OCI-LY1 (cell line): ENCODE data around the gene STAC.

ENCODE experiments used
- H2AFZ ChIP-seq: fragments of 200-600 bp; sonication (generic), shearing (Covaris generic); 2 replicates; pipeline ENCODE4 v1.6.0; 2014; ENCODE audit warnings: antibody characterized with exemption, mild to moderate bottlenecking, low read length
- H3F3A ChIP-seq: fragments of 200-600 bp; sonication (generic), shearing (Covaris generic); 2 replicates; pipeline ENCODE4 v1.6.0; 2014; ENCODE audit warnings: mild to moderate bottlenecking, antibody characterized with exemption, low read length, moderate library complexity; ENCODE audit not compliant: insufficient read depth
- H3K27ac ChIP-seq: fragments of 200-600 bp; sonication (generic); 2 replicates; pipeline ENCODE4 v1.5.1; 2014; ENCODE audit warnings: low read length, mixed run types, mild to moderate bottlenecking, low read depth; ENCODE audit not compliant: poor library complexity, severe bottlenecking
- H3K27me3 ChIP-seq: fragments of 200-600 bp; sonication (generic); 2 replicates; pipeline ENCODE4 v1.6.0; 2014; ENCODE audit warnings: antibody characterized with exemption, mild to moderate bottlenecking, low read length, moderate library complexity; ENCODE audit not compliant: insufficient read depth
- H3K36me3 ChIP-seq: fragments of 200-600 bp; sonication (generic); 2 replicates; pipeline ENCODE4 v1.6.1; 2014; ENCODE audit warnings: mild to moderate bottlenecking, antibody characterized with exemption, low read length, moderate library complexity, mixed read lengths; ENCODE audit not compliant: insufficient read depth
- H3K4me1 ChIP-seq: fragments of 200-600 bp; sonication (generic); 2 replicates; pipeline ENCODE4 v1.5.1; 2014; ENCODE audit warnings: mild to moderate bottlenecking, low read length, moderate library complexity; ENCODE audit not compliant: insufficient read depth, severe bottlenecking
- H3K4me2 ChIP-seq: fragments of 200-600 bp; sonication (generic), shearing (Covaris generic); 2 replicates; pipeline ENCODE4 v1.6.1; 2014; ENCODE audit warnings: low read length
- H3K4me3 ChIP-seq: fragments of 200-600 bp; sonication (generic); 2 replicates; pipeline ENCODE4 v1.5.1; 2014; ENCODE audit warnings: low read length, low read depth, mild to moderate bottlenecking, mixed read lengths; ENCODE audit not compliant: poor library complexity, severe bottlenecking
- H3K79me2 ChIP-seq: fragments of 200-600 bp; shearing (Covaris generic); 2 replicates; pipeline ENCODE4 v1.6.1; 2016; ENCODE audit warnings: mixed run types, low read length, mixed read lengths; ENCODE audit not compliant: insufficient read depth
- H3K9ac ChIP-seq: fragments of 200-600 bp; sonication (generic), shearing (Covaris generic); 2 replicates; pipeline ENCODE4 v1.6.1; 2014; ENCODE audit warnings: mild to moderate bottlenecking, low read length, mixed read lengths
- H3K9me2 ChIP-seq: fragments of 200-600 bp; sonication (generic), shearing (Covaris generic); 2 replicates; pipeline ENCODE4 v1.6.1; 2014; ENCODE audit warnings: low read depth, mild to moderate bottlenecking, low read length, mixed read lengths
- H3K9me3 ChIP-seq: fragments of 200-600 bp; shearing (Covaris generic); 2 replicates; pipeline ENCODE4 v1.6.1; 2014; ENCODE audit warnings: low read length, mixed read lengths
- H4K20me1 ChIP-seq: fragments of 200-600 bp; sonication (generic), shearing (Covaris generic); 2 replicates; pipeline ENCODE4 v1.6.0; 2016; ENCODE audit warnings: mild to moderate bottlenecking, low read length; ENCODE audit not compliant: insufficient read depth
- EZH2 ChIP-seq: fragments of 200-600 bp; sonication (generic), shearing (Covaris generic); IDR thresholded peaks from 2 replicates; pipeline ENCODE4 v1.8.0; 2017; ENCODE audit warnings: borderline replicate concordance, mixed run types, mild to moderate bottlenecking, antibody characterized with exemption, low read length, moderate library complexity, mixed read lengths
- TF ChIP-seq, protein P1 (sequence below): fragments of 200-600 bp; sonication (generic), shearing (Covaris generic); IDR thresholded peaks from 2 replicates; pipeline ENCODE4 v1.5.1; 2017; ENCODE audit warnings: mild to moderate bottlenecking, antibody characterized with exemption, low read length, moderate library complexity, mixed read lengths

Gene STAC

DNA sequence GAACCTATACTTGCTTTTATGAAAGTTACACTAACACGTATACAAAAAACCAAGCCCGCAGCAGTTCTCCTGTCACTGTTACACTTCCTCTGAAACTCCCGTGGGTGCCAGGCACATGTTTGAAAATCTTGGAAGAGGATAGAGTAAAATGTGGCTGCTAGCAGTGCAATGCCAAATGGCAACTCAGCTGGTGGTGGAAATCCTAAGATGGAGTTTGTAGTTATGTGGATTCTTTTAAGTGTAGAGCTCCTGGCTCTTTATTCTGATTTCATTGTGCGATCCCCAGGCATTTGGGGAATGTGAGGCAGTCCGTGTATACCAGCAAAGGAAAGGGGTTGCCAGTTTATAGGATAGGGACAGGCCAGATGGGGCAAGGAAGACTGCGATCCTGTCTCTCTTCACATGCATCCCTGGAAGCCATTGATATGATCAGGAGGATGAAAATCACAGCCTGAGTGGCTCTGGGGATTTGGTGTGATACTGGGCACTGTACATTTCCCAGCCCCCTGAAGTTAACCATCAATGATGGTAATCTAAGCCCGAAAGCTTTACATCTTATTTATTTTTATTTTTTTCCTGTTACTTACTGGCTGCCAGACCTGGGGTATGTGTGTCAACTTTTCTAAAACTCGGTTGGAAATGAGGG, 1.1 kb downstream of the STAC start:
- H3K4me3 ChIP-seq, result no peak overlapping the region
- H3K36me3 ChIP-seq, result no peaks in the 10 kb centered on the region
- TF ChIP-seq EZH2, result no peak
- TF ChIP-seq, protein P1, sequence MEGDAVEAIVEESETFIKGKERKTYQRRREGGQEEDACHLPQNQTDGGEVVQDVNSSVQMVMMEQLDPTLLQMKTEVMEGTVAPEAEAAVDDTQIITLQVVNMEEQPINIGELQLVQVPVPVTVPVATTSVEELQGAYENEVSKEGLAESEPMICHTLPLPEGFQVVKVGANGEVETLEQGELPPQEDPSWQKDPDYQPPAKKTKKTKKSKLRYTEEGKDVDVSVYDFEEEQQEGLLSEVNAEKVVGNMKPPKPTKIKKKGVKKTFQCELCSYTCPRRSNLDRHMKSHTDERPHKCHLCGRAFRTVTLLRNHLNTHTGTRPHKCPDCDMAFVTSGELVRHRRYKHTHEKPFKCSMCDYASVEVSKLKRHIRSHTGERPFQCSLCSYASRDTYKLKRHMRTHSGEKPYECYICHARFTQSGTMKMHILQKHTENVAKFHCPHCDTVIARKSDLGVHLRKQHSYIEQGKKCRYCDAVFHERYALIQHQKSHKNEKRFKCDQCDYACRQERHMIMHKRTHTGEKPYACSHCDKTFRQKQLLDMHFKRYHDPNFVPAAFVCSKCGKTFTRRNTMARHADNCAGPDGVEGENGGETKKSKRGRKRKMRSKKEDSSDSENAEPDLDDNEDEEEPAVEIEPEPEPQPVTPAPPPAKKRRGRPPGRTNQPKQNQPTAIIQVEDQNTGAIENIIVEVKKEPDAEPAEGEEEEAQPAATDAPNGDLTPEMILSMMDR, result no peak
- no peaks in the 10 kb centered on the region for H3F3A ChIP-seq
- H4K20me1 ChIP-seq, result no peaks in the 10 kb centered on the region
- H3K9me2 ChIP-seq, result no peaks in the 10 kb centered on the region
- H3K9me3 ChIP-seq, result no peaks in the 10 kb centered on the region
- no peak overlapping the region for H2AFZ ChIP-seq
- no peaks in the 10 kb centered on the region for H3K4me1 ChIP-seq
- no peaks in the 10 kb centered on the region for H3K27me3 ChIP-seq
- no peak overlapping the region for H3K4me2 ChIP-seq
- H3K27ac ChIP-seq, result no peak overlapping the region
- H3K9ac ChIP-seq, result no peak overlapping the region
- H3K79me2 ChIP-seq, result no peaks in the 10 kb centered on the region

DNA sequence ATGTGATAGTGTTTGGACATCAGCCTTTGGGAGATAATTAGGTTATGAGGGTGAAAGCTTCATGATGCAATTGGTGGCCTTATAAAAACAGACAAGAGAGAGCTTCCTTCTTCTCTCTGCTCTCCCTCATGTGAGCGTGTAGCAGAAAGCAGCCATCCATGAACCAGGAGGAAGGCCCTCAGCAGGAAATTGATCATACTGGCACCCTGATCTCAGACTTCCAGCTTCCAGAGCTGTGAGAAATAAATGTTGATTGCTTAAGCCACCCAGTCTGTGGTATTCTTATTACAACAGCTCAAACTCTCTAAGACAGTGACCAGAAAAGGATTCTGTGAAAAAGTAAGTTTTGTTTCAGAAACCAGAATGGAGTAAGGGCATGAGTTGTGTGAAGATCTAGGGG, 13.3 kb downstream of the STAC start:
- TF ChIP-seq, protein P1, result no peak
- no peak for TF ChIP-seq EZH2
- Histone ChIP-seq H3K27ac (no peak overlapping the region), H3K4me2 (no peak overlapping the region)

DNA sequence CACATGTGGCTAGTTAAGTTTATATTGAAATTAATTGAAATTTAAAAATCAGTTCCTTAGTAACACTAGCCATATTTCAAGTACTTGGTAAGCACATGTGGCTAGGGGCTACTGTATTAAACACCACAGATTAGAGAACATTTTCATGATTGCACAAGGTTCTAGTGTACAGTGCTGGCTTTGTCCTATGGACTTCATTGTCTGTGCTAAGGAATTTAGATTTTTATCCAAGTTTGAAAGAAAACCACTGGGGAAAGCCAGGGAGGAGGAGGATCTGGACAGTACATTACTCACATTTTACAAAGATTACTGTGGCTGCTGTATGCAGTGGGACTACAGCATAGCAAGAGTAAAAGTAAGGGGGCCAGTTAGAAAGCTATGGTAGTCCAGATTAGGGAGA, 13.9 kb downstream of the STAC start:
- Histone ChIP-seq H2AFZ (no peak overlapping the region), H3F3A (no peaks in the 10 kb centered on the region), H3K9ac (no peak overlapping the region), H4K20me1 (no peaks in the 10 kb centered on the region), H3K4me2 (no peak overlapping the region), H3K36me3 (no peaks in the 10 kb centered on the region), H3K4me3 (no peak overlapping the region), H3K79me2 (no peaks in the 10 kb centered on the region), H3K4me1 (no peaks in the 10 kb centered on the region), H3K9me3 (no peaks in the 10 kb centered on the region), H3K27ac (no peak overlapping the region), H3K9me2 (no peaks in the 10 kb centered on the region), H3K27me3 (no peaks in the 10 kb centered on the region)
- no peak for TF ChIP-seq EZH2
- TF ChIP-seq, protein P1, result no peak

More for the DNA sequence above, 13.3 kb downstream of the STAC start:
- Histone ChIP-seq H3K79me2 (no peaks in the 10 kb centered on the region), H3F3A (no peaks in the 10 kb centered on the region), H3K9me3 (no peaks in the 10 kb centered on the region), H4K20me1 (no peaks in the 10 kb centered on the region), H3K4me1 (no peaks in the 10 kb centered on the region), H2AFZ (no peak overlapping the region), H3K36me3 (no peaks in the 10 kb centered on the region), H3K27me3 (no peaks in the 10 kb centered on the region), H3K9me2 (no peaks in the 10 kb centered on the region), H3K4me3 (no peak overlapping the region), H3K9ac (no peak overlapping the region)
